GM12878 (cell line): ENCODE results near the gene TUBGCP3. TPM values are rescaled to one million over a fixed set of nuclear protein-coding genes. Genes with fewer than 3 reads are reported as not detected.

ENCODE experiments used
- ATAC-seq: fragments of 200-7000 bp; cut with Tn5 transposase; 3 replicates; pipeline ENCODE4 v1.9.1; 2020; ENCODE audit warnings: mild to moderate bottlenecking, moderate library complexity
- BruUV-seq: library from RNA; stranded (reverse); fragments of 400-500 nt; replicated peaks from 2 replicates; lab custom pipeline; 2021; lab: Mats Ljungman, UMichigan
- CTCF ChIA-PET: fragments of 300-600 bp; sonication (Branson Sonifier 250); formaldehyde crosslinking; extraction: SDS; loops from one replicate; lab custom pipeline; 2021; ENCODE audit warnings: inconsistent platforms; lab: Yijun Ruan, JAX
- POLR2A ChIA-PET: fragments of 350-600 bp; formaldehyde crosslinking; extraction: SDS; loops from one replicate; lab custom pipeline; 2021; ENCODE audit warnings: inconsistent platforms; lab: Charles Lee
- RAD21 ChIA-PET: fragments of 300-600 bp; sonication (Branson Sonifier 250); formaldehyde crosslinking; loops from one replicate; lab custom pipeline; 2023; ENCODE audit warnings: antibody characterized with exemption; ENCODE audit not compliant: unreplicated experiment; lab: Charles Lee
- SMC1A ChIA-PET: fragments of 300-600 bp; sonication (Branson Sonifier 250); formaldehyde crosslinking; loops from one replicate; lab custom pipeline; 2023; ENCODE audit not compliant: unreplicated experiment, uncharacterized antibody; lab: Charles Lee
- DNase-seq: peaks from one replicate; pipeline ENCODE4 v3.0.0-alpha.2; 2011; ENCODE audit warnings: low read depth, low spot score
- FAIRE-seq: peaks from 3 replicates; lab custom pipeline; 2011; peaks lifted over from hg19 to GRCh38; lab: Jason Lieb, UNC
- H2AFZ ChIP-seq: 2 replicates; pipeline ENCODE4 v1.6.0; 2011; ENCODE audit warnings: low read depth, low read length, control low read depth; ENCODE audit not compliant: control insufficient read depth
- H3K27ac ChIP-seq: 2 replicates; pipeline ENCODE4 v1.5.1; 2011; ENCODE audit warnings: control low read depth; ENCODE audit not compliant: control insufficient read depth, insufficient read depth
- H3K27me3 ChIP-seq, 2 experiments: replicated peaks in 1 of 2; 2 replicates each; pipeline versions ENCODE4 v1.6.0 to v1.6.1; 2011; ENCODE audit warnings: low read length in 1 of 2; ENCODE audit not compliant: control insufficient read depth in 2 of 2, insufficient read depth in 2 of 2
- H3K36me3 ChIP-seq, 2 experiments: 2 replicates each; pipeline ENCODE4 v1.5.1; 2011; ENCODE audit warnings: low read length in 1 of 2; ENCODE audit not compliant: control insufficient read depth in 2 of 2, insufficient read depth in 2 of 2
- H3K4me1 ChIP-seq: 2 replicates; pipeline ENCODE4 v1.6.1; 2011; ENCODE audit warnings: mild to moderate bottlenecking, low read length, moderate library complexity, mixed read lengths; ENCODE audit not compliant: control insufficient read depth, insufficient read depth
- H3K4me2 ChIP-seq: 2 replicates; pipeline ENCODE4 v1.6.0; 2011; ENCODE audit warnings: control low read depth; ENCODE audit not compliant: control insufficient read depth, insufficient read depth
- H3K4me3 ChIP-seq: fragments of 200-600 bp; sonication (generic); 2 replicates; pipeline ENCODE4 v1.5.1; 2016
- H3K79me2 ChIP-seq: 2 replicates; pipeline ENCODE4 v1.6.0; 2011; ENCODE audit warnings: low read length; ENCODE audit not compliant: control insufficient read depth, insufficient read depth
- H3K9ac ChIP-seq: 2 replicates; pipeline ENCODE4 v1.8.0; 2011; ENCODE audit warnings: low read length, control low read depth, mixed read lengths; ENCODE audit not compliant: control insufficient read depth, insufficient read depth
- H3K9me3 ChIP-seq: replicated peaks from 3 replicates; pipeline ENCODE4 v1.5.1; 2011; ENCODE audit warnings: mild to moderate bottlenecking, low read length; ENCODE audit not compliant: control insufficient read depth, insufficient read depth
- H4K20me1 ChIP-seq: 2 replicates; pipeline ENCODE4 v1.6.0; 2011; ENCODE audit not compliant: control insufficient read depth, insufficient read depth
- LARP7 ChIP-seq: fragments of 450-650 bp; IDR thresholded peaks from 2 replicates; pipeline ENCODE4 v1.6.1; 2017; ENCODE audit warnings: mild to moderate bottlenecking
- RAD21 ChIP-seq: IDR thresholded peaks from 2 replicates; pipeline ENCODE4 v1.6.1; 2011; ENCODE audit warnings: mild to moderate bottlenecking, low read depth, low read length, moderate library complexity; ENCODE audit not compliant: insufficient read depth
- SMC3 ChIP-seq: IDR thresholded peaks from 2 replicates; pipeline ENCODE4 v1.6.1; 2011; ENCODE audit warnings: low read length, improper control_type of control experiment, borderline replicate concordance
- ZNF217 ChIP-seq: fragments of 450-650 bp; IDR thresholded peaks from 2 replicates; pipeline ENCODE4 v1.6.1; 2017; ENCODE audit warnings: antibody characterized with exemption, mild to moderate bottlenecking
- ZZZ3 ChIP-seq: IDR thresholded peaks from 2 replicates; pipeline ENCODE4 v1.6.1; 2011; ENCODE audit warnings: low read depth; ENCODE audit not compliant: control insufficient read depth, insufficient read length
- WGBS: methylation state at CpG from one replicate; pipeline ENCODE4 v1.1.6; 2016; ENCODE audit warnings: low lambda C conversion rate; ENCODE audit not compliant: insufficient replicate concordance, insufficient coverage; ENCODE audit errors: missing lambda C conversion rate; 5-methylcytosine and 5-hydroxymethylcytosine counted together
- in situ Hi-C: fragments of 300-500 bp; cut with MboI; formaldehyde crosslinking; loops from 9 replicates; pipeline ENCODE4 v1.14.3; 2018; ENCODE audit warnings: mixed read lengths
- intact Hi-C: fragments of 100-400 bp; cut with micrococcal nuclease; formaldehyde crosslinking; loops from one replicate; pipeline ENCODE4 v1.14.2; 2022; ENCODE audit not compliant: unreplicated experiment
- polyA plus RNA-seq, 11 experiments: library from polyadenylated mRNA; depleted of rRNA in 4 of 11; unstranded in 6 of 11; stranded (reverse) in 5 of 11; fragments of >200 nt; fragmentation: Nextera tagmentation in 4 of 11; fragmentation: Illumina TruSeq in 1 of 11; extraction: Ambion mirVana in 4 of 11; extraction: Trizol in 1 of 11; gene quantifications; 1 replicate in 1 of 11; 2 replicates in 10 of 11; pipeline versions ENCODE4 v1.2.1 to v1.2.3, GENCODE V29; 2011 to 2016; ENCODE audit warnings: inconsistent platforms in 2 of 11, missing spikeins in 2 of 11, low read depth in 1 of 11
- total RNA-seq, 4 experiments: library from RNA; depleted of rRNA in 3 of 4; stranded (reverse); fragments of >200 nt in 3 of 4; fragmentation: Illumina TruSeq in 1 of 4; extraction: Trizol in 1 of 4; gene quantifications; 2 replicates each; pipeline versions ENCODE4 v1.2.1 to v1.2.3, GENCODE V29; 2013 to 2021
- TF ChIP-seq, protein P1 (sequence below), 3 experiments: IDR thresholded peaks in 2 of 3; conservative IDR thresholded peaks in 1 of 3; 2 replicates each; pipeline ENCODE4 v1.5.1; 2011; ENCODE audit warnings: low read depth in 3 of 3, low read length in 3 of 3, mild to moderate bottlenecking in 3 of 3, control low read depth in 2 of 3, moderate library complexity in 2 of 3, inconsistent platforms in 1 of 3, mixed read lengths in 1 of 3; ENCODE audit not compliant: control insufficient read depth in 2 of 3, insufficient read depth in 1 of 3; ENCODE audit errors: extremely low read depth in 1 of 3

The TUBGCP3 gene
- total and polyA plus RNA-seq, 10 of the 15 experiments (the other 5 are each of a cell fraction or from before 2014, with no cell fraction given), result 4.0 to 34.0 (median 22.6) TPM

DNA sequence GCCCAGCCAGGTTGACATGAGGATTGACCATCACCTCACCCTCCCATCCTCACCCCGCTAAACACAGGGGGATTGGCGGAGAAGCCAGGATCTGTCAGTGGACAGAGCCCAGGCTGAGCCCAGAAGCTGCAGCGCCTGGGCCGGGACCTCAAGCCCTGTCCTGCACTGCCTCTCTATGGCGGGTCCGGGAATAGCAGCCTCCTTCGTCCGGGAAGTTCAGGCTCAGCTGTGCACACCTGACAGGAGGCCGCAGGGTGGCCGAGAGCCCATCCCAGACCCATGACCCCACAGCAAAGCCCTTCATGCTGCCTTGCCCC is 144.0 kb downstream of the TUBGCP3 start:
- SMC1A ChIA-PET, result interaction anchor here (0.9 to 1.5 kb wide), 3 partner anchors 162 to 1988 kb away, joined by 3 to 5 read pairs (median 3); no protein-coding TSS in a partner anchor
- RAD21 ChIA-PET, result interaction anchor here (0.6 to 2.4 kb wide), 3 partner anchors 939 to 970 kb away, joined by 3 to 12 read pairs (median 4); no protein-coding TSS in a partner anchor
- no peak overlapping the region for H3K4me3 ChIP-seq
- H3K9me3 ChIP-seq, result no peaks in the 10 kb centered on the region
- TF ChIP-seq, protein P1, sequence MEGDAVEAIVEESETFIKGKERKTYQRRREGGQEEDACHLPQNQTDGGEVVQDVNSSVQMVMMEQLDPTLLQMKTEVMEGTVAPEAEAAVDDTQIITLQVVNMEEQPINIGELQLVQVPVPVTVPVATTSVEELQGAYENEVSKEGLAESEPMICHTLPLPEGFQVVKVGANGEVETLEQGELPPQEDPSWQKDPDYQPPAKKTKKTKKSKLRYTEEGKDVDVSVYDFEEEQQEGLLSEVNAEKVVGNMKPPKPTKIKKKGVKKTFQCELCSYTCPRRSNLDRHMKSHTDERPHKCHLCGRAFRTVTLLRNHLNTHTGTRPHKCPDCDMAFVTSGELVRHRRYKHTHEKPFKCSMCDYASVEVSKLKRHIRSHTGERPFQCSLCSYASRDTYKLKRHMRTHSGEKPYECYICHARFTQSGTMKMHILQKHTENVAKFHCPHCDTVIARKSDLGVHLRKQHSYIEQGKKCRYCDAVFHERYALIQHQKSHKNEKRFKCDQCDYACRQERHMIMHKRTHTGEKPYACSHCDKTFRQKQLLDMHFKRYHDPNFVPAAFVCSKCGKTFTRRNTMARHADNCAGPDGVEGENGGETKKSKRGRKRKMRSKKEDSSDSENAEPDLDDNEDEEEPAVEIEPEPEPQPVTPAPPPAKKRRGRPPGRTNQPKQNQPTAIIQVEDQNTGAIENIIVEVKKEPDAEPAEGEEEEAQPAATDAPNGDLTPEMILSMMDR (IDR thresholded peaks at IDR 0.05 in 2 of 3, conservative IDR thresholded peaks at IDR 0.05 in 1 of 3; ENCODE audit: control insufficient read depth in 2 of 3, extremely low read depth in 1 of 3, insufficient read depth in 1 of 3, low read depth in 3 of 3, low read length in 3 of 3), result peak; percentile 78 to 93 (median 81)
- TF ChIP-seq ZNF217, result no peak
- TF ChIP-seq RAD21, result peak; percentile 79
- TF ChIP-seq ZZZ3, result no peak
- TF ChIP-seq SMC3, result peak; percentile 68
- TF ChIP-seq LARP7, result 0 out of 2 replicates have a peak, but pooled peaks have one; percentile 22
- no peaks in the 10 kb centered on the region for H3K79me2 ChIP-seq
- no peak overlapping the region for H3K4me2 ChIP-seq
- H4K20me1 ChIP-seq, result no peaks in the 10 kb centered on the region
- H3K27ac ChIP-seq, result no peak overlapping the region
- no peaks in the 10 kb centered on the region for H3K27me3 ChIP-seq
- no TSS peak for BruUV-seq
- H3K36me3 ChIP-seq, result no peaks in the 10 kb centered on the region
- POLR2A ChIA-PET, result no interaction called here
- intact Hi-C loops (loop anchor here (1.0 to 10.0 kb wide), 2 partner anchors 161 to 970 kb away; no protein-coding TSS in a partner anchor), in situ Hi-C loops (loop anchor here (5.0 to 25.0 kb wide), 2 partner anchors 972 to 1357 kb away; no protein-coding TSS in a partner anchor)
- 14% methylated on average over 10 of the region's 10 CpGs for WGBS
- CTCF ChIA-PET, result interaction anchor here (0.7 to 2.6 kb wide), 7 partner anchors 11 to 1015 kb away, joined by 3 to 14 read pairs (median 3); no protein-coding TSS in a partner anchor
- ATAC-seq (peak; percentile 91), FAIRE-seq (no peak), DNase-seq (no peak)
- H3K9ac ChIP-seq, result no peak overlapping the region
- no peak overlapping the region for H2AFZ ChIP-seq
- H3K4me1 ChIP-seq, result no peaks in the 10 kb centered on the region
